ENCODE measurements around the gene CACNA1B. TPM values are rescaled to one million over a fixed set of nuclear protein-coding genes. Genes with fewer than 3 reads are reported as not detected.

Gene CACNA1B
- polyA plus RNA-seq, 1 of the 3 experiments (the other 2 are of a cell fraction) = 0.03 TPM

- TF ChIP-seq ZBTB33 (IDR thresholded peaks at IDR 0.05; ENCODE audit: borderline replicate concordance, low read depth) = no peak
- no peak for TF ChIP-seq SMC3 (IDR thresholded peaks at IDR 0.05; ENCODE audit: low read depth, low read length)
Measured at GRCh38 chr9:137918331-137919094, 40.9 kb downstream of the CACNA1B start (continued).

- H3K79me2 ChIP-seq (ENCODE audit: insufficient read depth) = no peaks in the 10 kb centered on the region
- no peaks in the 10 kb centered on the region for H3K9me3 ChIP-seq
- H3K27me3 ChIP-seq (ENCODE audit: insufficient read depth) = no peaks in the 10 kb centered on the region
- CTCF ChIA-PET = interaction anchor here (0.8 kb wide), 1 partner anchor 16 kb away, joined by 3 read pairs; no protein-coding TSS in a partner anchor
- H4K20me1 ChIP-seq (ENCODE audit: insufficient read depth) = no peaks in the 10 kb centered on the region
- POLR2A ChIA-PET = no interaction called here
- WGBS (ENCODE audit: low lambda C conversion rate) = 56% methylated on average over 8 of the region's 9 CpGs
- no peak overlapping the region for H2AFZ ChIP-seq (ENCODE audit: low read depth)
- no peak overlapping the region for H3K4me3 ChIP-seq (ENCODE audit: low read depth in 2 of 2, low read length in 1 of 2)
- DNase-seq = no peak
- no peak overlapping the region for H3K9ac ChIP-seq
- no peaks in the 10 kb centered on the region for H3K9me2 ChIP-seq
- no peak overlapping the region for H3K27ac ChIP-seq (ENCODE audit: low read depth in 2 of 2, low read length in 1 of 2)
- H3K4me2 ChIP-seq = no peak overlapping the region
- no peaks in the 10 kb centered on the region for H3K36me3 ChIP-seq (replicated peaks in 1 of 2; ENCODE audit: control insufficient read depth in 1 of 2, insufficient read depth in 2 of 2, low read length in 1 of 2)
- no peaks in the 10 kb centered on the region for H3K4me1 ChIP-seq (ENCODE audit: control insufficient read depth in 1 of 2, insufficient read depth in 2 of 2, low read depth in 1 of 2, low read length in 1 of 2)
- no peaks in the 10 kb centered on the region for H3F3A ChIP-seq (replicated peaks; ENCODE audit: insufficient read depth)
- TF ChIP-seq TCF12 (IDR thresholded peaks at IDR 0.05) (no peak), IRF3 (IDR thresholded peaks at IDR 0.05; ENCODE audit: low read depth, low read length) (no peak), MAX (IDR thresholded peaks at IDR 0.05; ENCODE audit: low read depth) (no peak), RCOR1 (IDR thresholded peaks at IDR 0.05; ENCODE audit: low read length) (no peak), GATA2 (CRISPR knock-in tag; IDR thresholded peaks at IDR 0.05) (no peak), PBX3 (IDR thresholded peaks at IDR 0.05) (no peak), NRF1 (IDR thresholded peaks at IDR 0.05; ENCODE audit: low read depth, low read length) (no peak), REST (IDR thresholded peaks at IDR 0.05; ENCODE audit: low read depth, low read length) (no peak), MEF2A (IDR thresholded peaks at IDR 0.05; ENCODE audit: borderline replicate concordance, low read depth) (no peak), TEAD4 (IDR thresholded peaks at IDR 0.05; ENCODE audit: borderline replicate concordance, insufficient read depth) (no peak), FOXM1 (IDR thresholded peaks at IDR 0.05; ENCODE audit: low read depth) (no peak), FOSL2 (IDR thresholded peaks at IDR 0.05; ENCODE audit: borderline replicate concordance, low read depth) (no peak), NFIC (IDR thresholded peaks at IDR 0.05; ENCODE audit: borderline replicate concordance) (no peak), CHD2 (IDR thresholded peaks at IDR 0.05; ENCODE audit: low read length, partially characterized antibody) (no peak), USF1 (IDR thresholded peaks at IDR 0.05; ENCODE audit: borderline replicate concordance, low read depth) (no peak), RFX5 (IDR thresholded peaks at IDR 0.05; ENCODE audit: low read length) (no peak), ZBTB33 (IDR thresholded peaks at IDR 0.05; ENCODE audit: borderline replicate concordance, low read depth) (no peak), JUND (IDR thresholded peaks at IDR 0.05) (no peak), EZH2phosphoT487 (IDR thresholded peaks at IDR 0.05; ENCODE audit: borderline replicate concordance, low read depth) (no peak)
Measured at GRCh38 chr9:137919095-137919465, 41.5 kb downstream of the CACNA1B start.

All from SK-N-SH (cell line).